ENCODE measurements around the gene ERBB4.
"Not testable (repeated sequence)": the region's sequence is repeated elsewhere in the genome, so short reads cannot be mapped to it uniquely, and the experiment has no call there.

Gene ERBB4

DNA sequence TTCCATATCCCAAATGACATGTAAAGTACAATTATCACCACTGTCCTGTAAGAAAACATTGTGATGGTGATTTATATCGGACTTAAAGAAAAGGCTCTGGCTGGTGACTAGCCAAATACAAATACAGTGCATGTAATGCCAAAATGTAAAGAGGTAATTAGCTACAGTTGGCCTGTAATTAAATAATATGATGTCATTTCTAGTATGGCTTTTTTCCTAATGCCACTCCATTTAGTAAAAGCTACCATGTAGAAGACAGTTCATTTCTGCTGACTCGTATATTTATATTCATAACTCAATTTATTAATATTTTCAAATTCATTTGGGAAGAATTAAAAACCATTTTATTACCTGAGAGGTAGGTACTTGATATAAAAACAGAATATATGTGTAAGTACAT is 815.7 kb downstream of the ERBB4 start:
- DNase-seq (ENCODE audit: low read depth): no peak

DNA sequence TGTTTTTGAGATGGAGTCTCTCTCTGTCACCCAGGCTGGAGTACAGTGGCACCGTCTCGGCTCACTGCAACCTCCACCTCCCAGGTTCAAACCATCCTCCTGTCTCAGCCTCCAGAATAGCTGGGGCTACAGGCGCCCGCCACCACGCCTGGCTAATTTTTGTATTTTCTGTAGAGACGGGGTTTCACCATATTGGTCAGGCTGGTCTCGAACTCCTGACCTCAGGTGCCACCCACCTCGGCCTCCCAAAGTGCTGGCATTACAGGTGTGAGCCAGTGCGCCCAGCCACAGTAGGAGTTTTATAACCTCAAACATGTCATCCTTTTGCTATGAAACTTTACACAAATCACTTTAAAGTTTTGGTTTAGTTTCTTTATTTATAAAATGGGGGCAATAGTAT is 816.7 kb downstream of the ERBB4 start:
- DNase-seq (ENCODE audit: low read depth): not testable (repeated sequence)

DNA sequence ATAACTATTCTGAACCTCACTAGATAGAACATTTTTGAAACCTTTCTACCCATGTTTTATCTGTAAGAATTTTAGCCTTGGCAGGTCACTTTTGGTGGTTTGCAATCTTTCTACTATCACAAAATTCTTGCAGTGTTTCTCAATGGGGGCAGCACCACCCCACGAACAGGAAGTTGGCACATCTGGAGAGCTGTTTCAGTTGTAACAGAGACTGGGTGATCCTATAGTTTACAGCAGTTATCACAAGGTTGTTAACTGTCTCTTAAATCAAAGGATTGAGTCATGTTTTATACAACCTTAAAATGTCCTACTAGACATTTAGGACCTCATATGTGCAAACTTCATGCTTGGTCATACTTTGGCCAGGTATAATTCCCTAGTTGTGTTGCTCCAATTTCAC is 829.2 kb downstream of the ERBB4 start:
- no peak for DNase-seq (ENCODE audit: low read depth)

DNA sequence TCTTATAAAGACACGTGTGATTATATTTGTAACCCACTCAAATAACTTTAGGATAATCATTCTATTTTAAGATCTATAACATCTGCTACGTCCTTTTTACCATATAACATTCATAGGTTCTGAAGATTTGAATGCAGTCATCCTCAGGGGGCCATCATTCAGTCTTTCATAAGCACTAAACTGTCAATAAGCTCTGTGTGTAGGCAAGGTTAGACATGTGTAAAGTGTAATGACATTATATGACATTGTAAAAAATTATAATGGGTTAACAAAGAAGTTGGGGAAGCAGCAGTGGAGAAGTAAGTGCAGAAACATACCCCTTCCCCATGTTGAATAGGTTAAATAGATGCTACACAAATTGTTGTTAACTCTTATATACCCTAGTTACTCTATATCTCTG is 845.9 kb downstream of the ERBB4 start:
- DNase-seq (ENCODE audit: low read depth): no peak

DNA sequence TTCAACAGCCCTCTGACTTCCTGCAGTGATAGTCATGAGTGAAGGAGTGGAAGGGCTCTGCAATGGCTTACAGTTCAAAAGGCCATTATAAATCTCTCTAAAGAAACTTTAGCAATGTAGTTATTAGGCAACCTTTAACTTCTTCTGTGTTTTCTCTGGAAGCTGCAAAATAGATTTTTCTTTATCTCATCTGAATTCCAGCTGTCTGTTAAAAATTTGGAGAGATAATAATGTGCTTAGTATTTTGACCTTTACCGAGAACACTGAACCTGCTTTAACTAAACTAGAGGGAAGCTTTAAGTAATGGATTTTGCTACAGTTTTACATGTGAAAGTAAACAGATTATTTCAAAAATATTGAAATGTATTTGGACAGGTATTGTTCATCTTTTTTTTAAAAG is 847.9 kb downstream of the ERBB4 start:
- no peak for DNase-seq (ENCODE audit: low read depth)

DNA sequence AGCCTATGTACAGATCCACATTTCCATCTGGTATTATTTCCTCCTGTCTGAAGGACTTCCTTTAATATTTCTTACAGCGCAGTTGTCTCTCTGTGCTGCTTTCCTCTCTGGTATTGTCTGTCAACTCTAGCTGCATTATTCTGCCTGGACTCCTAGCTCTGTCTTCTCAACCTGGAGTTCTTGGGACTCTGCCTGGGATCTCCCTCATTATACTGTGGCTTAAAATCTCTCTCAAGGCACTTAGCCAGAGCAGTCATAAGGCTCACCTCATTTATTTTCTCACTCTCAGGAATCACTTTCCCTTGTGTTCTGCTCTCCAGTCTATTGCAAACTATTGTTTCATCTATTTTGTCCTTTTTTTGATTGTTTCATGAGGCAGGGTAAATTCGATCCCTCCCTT is 850.4 kb downstream of the ERBB4 start:
- no peak for DNase-seq (ENCODE audit: low read depth)

DNA sequence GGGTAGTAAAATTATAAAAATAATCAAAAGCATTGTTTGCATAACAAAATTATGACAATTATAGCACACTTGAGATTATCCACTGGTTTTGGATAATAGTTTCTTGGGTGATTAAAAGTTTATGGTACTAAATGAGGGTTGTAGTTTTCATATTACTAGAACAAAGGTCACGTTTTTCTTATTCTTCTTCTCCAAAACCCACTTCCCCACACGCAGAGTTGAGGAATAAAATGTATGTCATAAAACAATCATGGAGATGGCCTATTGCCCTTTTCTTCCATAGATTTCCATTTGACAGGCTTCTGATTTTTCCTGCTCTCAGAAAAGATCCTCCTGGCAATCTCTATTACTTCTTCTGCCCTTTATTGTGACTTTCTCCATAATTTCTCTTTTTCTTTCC is 863.9 kb downstream of the ERBB4 start:
- no peak for DNase-seq (ENCODE audit: low read depth)

DNA sequence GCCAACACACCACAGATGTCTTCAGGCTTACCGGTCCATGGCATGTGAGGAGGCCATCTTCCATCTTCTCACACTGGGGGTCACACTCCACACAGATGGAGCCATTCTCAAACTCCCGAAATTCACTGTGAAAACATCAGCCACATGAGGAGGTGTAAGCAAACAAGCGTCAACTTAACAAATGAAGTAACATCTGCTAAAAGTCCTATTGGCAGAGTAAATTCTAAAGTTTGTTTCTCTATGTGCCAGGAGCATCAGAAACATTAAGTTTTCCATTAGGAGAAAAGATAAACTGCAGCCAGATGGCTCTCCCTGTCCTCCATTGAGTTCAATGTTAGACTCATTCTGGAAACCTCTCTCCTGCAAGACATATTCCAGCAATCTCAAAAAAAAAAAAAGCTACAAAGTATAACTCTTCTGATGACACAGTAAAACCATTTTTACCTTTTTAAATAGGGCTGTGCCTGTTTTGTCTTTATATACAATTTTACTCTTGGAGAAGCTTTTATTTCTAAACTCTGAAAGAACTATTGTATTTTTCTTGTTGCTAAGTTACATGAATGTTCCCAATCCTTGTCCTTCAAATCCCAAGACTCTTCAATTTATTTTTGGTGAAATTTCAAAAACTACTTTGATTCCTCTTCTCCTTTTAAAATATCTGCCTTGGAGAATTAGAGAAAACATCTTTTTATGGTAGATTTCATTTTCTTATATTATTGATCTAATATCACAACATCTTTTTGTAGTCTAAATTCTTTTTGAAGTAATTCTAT is 865.3 kb downstream of the ERBB4 start:
- DNase-seq (ENCODE audit: low read depth): no peak

DNA sequence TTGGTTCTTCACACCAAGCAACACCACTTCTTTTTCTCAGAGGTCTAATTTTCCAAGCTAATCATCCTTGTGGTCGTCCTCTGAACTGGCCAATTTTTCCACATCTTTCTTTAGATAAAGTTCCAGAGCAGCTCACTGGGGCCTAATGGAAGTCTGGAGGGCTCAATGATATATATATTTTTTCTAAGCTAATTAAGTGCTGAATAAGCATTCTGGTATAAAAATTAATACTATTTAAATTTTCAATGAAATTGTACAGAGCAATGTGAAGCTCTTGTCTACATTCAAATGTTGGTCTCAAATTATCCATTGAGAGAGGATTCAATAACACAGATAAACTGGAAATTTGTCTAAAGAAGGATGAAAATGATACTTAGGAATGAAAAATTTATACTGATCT is 866.6 kb downstream of the ERBB4 start:
- no peak for DNase-seq (ENCODE audit: low read depth)

DNA sequence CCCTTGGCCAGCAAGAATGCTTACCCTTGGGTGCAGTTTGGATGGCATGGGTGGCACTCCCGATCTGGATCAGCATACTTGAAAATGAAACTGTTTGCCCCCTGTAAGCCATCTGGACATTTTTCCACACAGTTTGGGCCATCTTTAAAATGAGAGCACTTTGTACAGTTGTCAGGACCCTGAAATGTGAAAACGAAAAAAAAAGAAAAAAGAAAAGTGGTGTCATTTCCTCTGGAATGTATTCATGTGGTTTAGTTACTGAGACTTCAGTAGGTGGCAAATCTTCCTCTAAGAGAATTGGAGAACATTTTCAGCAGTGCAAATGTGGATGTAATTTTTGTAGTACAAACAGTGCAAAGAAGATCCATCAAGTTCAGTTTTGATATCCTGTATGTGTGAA is 873.3 kb downstream of the ERBB4 start:
- DNase-seq (ENCODE audit: low read depth): no peak

DNA sequence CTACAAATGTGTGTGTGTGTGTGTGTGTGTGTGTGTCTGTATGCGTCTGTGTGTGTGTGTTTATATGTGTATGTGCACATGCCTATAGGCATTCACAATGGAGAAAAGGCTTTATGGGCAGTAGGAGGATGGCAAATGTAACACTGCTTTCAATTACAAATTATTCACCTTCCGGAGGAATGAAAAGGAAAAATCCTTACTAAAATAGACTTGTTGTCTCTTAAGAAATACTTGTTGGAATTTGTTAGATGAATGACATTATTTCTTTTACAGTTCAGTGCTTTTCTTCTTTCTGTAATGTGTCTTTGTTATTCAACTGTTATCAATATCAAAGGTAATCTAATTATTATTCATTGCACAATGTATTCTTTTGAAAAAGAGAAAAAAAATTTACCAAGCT is 874.3 kb downstream of the ERBB4 start:
- DNase-seq (ENCODE audit: low read depth): no peak

DNA sequence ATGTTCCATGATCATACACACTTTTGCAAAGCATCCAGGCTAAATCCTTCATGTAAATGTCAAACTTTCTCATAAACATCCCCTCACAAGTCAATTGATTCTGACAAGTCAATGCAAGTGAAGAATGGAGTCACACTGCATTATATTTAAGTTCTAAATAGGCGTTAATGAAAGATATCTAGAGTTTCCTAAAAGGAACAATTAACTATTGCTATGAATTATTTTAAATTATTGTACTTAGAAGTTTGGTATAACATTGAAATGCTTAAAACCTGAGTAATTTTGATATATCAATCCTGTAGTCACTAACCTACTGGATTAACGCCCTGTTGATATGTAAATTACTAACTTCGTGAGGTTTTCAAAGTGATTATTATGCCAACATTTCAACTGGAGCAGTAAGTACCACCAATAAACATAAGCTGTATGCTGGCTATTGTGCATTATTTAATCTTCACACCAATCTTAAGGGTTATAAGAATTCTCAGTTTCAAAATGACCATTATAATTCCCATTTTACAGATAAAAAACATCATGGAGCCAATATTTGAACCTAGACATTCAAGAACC is 884.3 kb downstream of the ERBB4 start:
- DNase-seq (ENCODE audit: low read depth): no peak

DNA sequence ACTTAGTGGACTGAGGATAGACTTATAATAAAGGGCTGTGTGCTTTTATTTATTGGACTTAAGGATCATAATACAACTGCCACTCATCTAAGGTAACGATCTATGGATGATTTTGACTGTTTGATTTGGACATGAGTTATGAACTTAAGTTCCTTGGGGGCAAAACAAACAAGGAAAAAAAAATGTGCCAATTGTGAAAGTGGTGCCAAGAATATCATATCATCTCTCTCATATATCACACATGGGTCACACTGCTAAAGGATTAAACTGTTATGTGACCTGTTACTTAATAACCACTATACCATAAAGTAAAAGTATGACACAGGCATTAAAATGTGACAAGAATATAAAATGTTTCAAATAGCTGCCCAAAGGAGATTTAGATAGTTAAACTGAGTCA is 886.3 kb downstream of the ERBB4 start:
- no peak for DNase-seq (ENCODE audit: low read depth)

DNA sequence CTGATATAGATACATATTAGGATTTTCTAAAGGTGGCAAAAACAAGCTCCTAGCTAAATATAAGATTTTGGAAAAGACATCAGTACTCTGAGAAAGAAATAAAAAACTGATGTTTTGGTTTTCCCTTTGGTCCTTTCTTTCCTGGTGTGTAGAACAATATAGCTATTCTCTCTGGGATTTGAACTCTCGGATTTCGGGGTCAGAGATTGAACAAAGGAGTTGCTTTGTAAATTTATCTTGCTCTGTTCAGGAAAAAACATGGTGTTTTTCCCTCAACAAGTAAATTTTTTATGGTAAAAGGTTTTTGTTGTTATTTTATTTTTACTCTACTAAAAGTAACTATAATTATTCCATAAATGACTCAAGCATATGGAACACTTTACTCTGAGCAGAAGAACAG is 889.3 kb downstream of the ERBB4 start:
- DNase-seq (ENCODE audit: low read depth): no peak

DNA sequence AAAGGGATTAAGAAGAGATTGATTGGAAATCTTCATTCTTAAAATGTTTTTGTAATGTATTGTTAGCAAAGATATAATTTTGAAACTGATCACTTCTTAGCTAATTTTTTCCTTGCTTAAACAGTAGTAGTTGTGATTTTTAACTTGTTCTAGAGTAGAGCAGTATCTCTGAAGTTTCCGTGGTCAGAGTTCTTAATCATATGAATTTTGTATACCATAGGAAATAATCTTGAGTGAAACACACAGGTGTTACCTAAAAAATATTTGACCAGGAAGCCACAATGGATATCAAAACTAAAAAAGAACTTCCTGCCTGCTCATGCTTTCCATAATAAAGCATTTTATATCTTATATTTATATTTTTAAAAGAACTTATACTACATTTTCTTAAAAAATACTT is 907.1 kb downstream of the ERBB4 start:
- DNase-seq (ENCODE audit: low read depth): no peak

DNA sequence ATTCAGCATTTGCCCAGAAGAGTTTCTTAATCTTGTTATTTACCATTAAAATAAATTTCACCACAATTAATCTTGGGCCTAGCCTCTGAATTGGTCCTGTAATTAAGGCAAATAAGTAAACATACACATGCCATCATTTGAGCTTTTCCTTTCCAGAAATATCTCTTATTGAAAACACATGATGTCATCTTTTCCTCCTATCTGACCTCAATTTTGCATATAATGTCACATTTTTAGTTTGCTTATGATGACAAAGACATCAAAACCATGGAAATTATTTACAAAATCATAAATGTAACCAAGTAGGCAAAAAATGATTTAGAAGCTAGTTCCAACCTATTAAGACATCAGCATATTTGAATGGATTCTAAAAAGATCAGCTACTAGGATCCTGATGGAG is 915.5 kb downstream of the ERBB4 start:
- no peak for DNase-seq (ENCODE audit: low read depth)

DNA sequence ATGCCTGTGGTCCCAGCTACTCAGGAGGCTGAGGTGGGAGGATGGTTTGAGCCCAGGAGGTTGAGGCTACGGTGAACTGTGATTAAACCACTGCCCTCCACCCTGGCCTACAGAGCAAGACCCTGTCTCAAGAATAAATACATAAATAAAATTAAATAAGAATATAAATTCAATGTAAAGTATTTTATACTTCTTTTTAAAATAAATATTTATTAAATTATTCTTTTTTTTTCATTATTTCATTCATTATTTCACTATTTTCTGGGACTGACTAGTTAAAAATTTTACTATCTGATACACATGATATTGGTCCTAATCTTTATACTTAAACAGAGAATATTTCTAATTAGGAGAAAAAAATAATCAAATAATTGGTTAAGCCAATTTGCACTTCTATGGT is 917.6 kb downstream of the ERBB4 start:
- DNase-seq (ENCODE audit: low read depth): no peak

DNA sequence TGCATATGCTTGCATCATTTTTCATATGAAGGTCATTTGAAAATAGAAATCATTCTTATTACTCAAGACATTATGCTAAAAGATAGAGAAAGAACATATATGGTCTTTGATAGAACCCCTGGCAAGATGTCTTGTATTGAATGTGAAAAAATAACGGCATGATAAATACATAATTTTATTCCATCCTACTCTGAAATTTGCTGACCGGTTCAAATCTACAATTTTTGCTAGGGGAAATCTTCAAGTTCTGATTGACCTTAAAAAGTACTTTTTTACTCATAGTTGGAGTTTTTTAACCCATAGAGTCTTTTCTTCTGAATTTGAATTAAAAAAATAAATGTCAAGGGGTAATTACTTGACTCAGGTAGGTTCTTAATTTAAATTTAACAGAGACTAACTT is 920.8 kb downstream of the ERBB4 start:
- DNase-seq (ENCODE audit: low read depth): no peak

DNA sequence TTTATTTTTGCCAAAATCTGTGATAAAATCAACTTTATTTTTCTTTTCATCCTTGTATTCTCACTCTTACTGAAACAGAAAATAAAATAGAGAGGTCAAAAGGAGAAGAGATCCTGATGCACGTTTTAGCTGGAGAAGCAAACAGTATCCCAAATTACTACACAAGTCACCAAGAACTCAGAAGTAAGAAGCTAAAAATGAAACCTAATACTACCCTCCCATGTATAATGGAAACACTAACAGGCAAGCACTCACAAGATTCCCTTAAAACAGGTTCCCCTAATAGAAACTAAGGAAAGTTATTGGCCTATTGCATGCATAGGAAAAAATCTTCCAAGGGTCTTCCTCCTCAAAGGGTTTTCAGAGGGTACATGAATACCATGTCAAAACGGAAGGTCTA is 927.0 kb downstream of the ERBB4 start:
- DNase-seq (ENCODE audit: low read depth): no peak

DNA sequence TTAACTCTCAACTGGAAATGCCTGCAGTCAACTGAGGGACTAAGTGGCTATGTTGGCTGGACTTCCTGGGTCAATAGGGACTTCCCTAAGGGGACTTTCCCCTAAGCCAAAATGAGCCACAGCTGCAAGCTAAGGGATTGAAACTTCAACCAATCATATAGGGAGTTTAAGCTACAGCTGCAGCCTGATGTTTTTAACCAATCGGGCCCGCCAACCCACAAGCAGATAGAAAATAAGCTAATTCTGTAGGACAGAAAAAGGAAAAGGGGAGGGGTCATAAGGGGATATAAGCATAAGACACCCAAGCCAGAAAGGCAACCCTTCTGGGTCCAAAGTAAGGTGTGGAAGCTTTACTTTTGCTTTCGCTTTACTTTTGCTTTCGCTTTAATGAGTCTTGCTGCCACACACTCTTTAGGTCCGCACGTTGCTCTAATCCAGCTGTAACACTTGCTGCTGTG is 927.5 kb downstream of the ERBB4 start:
- no peak for DNase-seq (ENCODE audit: low read depth)

DNA sequence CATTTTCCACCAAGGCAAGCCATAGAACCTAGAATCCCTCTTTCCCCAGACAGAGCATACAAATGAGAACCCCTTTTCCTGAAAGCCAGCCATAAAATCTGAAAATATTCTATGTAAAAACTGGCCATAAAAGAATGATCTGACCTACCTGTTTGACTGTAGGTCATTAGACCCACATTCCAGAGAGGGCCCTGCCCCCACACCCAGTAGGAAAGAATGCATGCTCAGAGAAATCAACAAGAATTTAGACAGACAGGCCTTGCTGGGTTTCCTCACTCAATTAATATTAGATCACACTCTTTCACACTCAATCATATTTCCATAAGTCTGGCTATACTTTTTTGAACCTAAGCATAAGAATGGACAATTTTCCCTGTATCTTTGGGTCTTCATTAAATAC is 929.5 kb downstream of the ERBB4 start:
- DNase-seq (ENCODE audit: low read depth): no peak

DNA sequence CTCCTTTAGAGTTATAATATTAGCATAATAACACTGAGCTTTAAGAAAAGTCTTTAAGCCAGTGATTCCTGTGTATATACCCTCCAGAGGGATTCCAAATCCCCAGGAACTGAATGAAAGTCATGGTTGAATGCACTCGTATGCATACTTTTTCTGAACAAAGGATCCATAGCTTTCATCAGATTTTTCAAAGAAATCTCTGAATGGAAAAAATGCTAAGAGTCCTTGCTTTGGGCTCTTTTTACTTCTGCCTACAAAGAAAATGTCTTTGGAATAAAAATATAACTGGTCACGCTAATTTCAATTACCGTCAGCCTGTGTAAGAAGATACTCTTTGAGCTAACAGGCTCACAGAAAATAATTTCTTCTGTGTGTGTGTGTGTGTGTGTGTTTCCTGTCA is 939.5 kb downstream of the ERBB4 start:
- DNase-seq (ENCODE audit: low read depth): no peak

DNA sequence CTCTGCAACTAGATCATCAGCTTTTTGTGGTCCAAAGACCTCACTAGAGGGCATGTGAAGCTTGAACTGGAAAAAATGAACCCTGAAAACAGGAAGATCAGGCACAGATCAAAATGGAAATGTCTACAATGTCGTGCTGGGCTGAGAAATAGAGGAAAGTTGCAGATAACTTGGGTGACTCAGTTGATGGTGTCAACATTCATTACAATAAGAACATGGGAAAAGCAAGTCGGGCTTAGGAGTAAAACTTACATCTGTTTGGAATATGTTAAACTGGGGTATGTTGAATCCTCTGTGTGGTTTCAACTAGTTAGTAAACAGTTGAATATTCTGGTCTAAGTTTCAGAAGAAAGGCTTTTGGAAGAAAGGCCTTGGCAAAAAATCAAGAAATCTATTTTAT is 940.4 kb downstream of the ERBB4 start:
- DNase-seq (ENCODE audit: low read depth): peak; percentile 4

DNA sequence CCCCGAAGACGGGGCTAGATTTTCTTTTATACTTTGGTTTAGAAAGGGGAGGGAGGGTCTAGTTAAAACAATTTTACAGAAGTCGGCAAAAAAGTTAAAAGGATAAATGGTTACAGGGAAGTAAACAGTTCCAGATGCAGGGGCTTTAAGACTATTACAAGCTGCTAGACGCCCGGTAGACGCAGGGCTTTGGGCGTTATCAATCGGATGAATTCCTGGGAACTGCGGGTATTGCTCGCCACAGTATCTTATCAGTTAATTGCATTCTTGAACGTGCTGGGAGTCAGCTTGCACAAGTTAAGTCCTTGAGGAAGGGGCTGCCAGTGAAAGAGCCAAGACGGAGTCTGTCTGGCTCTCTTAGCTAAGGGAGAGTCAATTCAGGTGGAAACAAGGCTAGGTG is 946.6 kb downstream of the ERBB4 start:
- DNase-seq (ENCODE audit: low read depth): not testable (repeated sequence)

Data from iris pigment epithelial cell (primary cell).